SK-N-SH (cell line): ENCODE data around the gene PIK3R5. TPM values are rescaled to one million over a fixed set of nuclear protein-coding genes. Genes with fewer than 3 reads are reported as not detected.

Experiments used
- CTCF ChIA-PET: fragments of 300-600, 350-600 bp; formaldehyde crosslinking; extraction: SDS; loops from one replicate; lab custom pipeline; 2021; lab: Yijun Ruan, JAX
- POLR2A ChIA-PET: fragments of 350-600 bp; sonication (Branson Sonifier 250); formaldehyde crosslinking; extraction: SDS; loops from one replicate; lab custom pipeline; 2020; ENCODE audit warnings: antibody characterized with exemption, inconsistent platforms; lab: Yijun Ruan, JAX
- DNase-seq: peaks from one replicate; pipeline ENCODE4 v3.0.0; 2012
- H2AFZ ChIP-seq: fragments of 200-600 bp; sonication (generic); 2 replicates; pipeline ENCODE4 v1.8.1; 2016; ENCODE audit warnings: antibody characterized with exemption, mild to moderate bottlenecking, low read depth
- H3F3A ChIP-seq: fragments of 200-600 bp; sonication (generic); replicated peaks from 2 replicates; pipeline ENCODE3; 2016; ENCODE audit warnings: antibody characterized with exemption, mild to moderate bottlenecking; ENCODE audit not compliant: insufficient read depth
- H3K27ac ChIP-seq, 2 experiments: fragments of 200-500 bp in 1 of 2; fragments of 200-600 bp in 1 of 2; sonication (Bioruptor generic) in 1 of 2; sonication (generic), shearing (Covaris generic) in 1 of 2; 2 replicates each; pipeline versions ENCODE4 v1.5.1 to v1.6.1; 2014 to 2016; ENCODE audit warnings: low read depth in 2 of 2, inconsistent platforms in 1 of 2, low read length in 1 of 2, mild to moderate bottlenecking in 1 of 2, mixed read lengths in 1 of 2
- H3K27me3 ChIP-seq: fragments of 200-600 bp; sonication (generic), shearing (Covaris generic); 2 replicates; pipeline ENCODE4 v1.6.1; 2016; ENCODE audit warnings: mixed run types; ENCODE audit not compliant: insufficient read depth
- H3K36me3 ChIP-seq, 2 experiments: fragments of 200-500 bp in 1 of 2; fragments of 200-600 bp in 1 of 2; sonication (Bioruptor generic) in 1 of 2; sonication (generic) in 1 of 2; replicated peaks in 1 of 2; 2 replicates each; pipeline versions ENCODE3 to v1.5.1; 2014 to 2016; ENCODE audit warnings: low read length in 1 of 2, mild to moderate bottlenecking in 1 of 2; ENCODE audit not compliant: insufficient read depth in 2 of 2, control insufficient read depth in 1 of 2
- H3K4me1 ChIP-seq, 2 experiments: fragments of 200-500 bp in 1 of 2; fragments of 200-600 bp in 1 of 2; sonication (Bioruptor generic) in 1 of 2; sonication (generic), shearing (Covaris generic) in 1 of 2; 2 replicates each; pipeline versions ENCODE4 v1.5.1 to v1.6.1; 2014 to 2016; ENCODE audit warnings: low read depth in 1 of 2, low read length in 1 of 2, mixed run types in 1 of 2; ENCODE audit not compliant: insufficient read depth in 2 of 2, control insufficient read depth in 1 of 2
- H3K4me2 ChIP-seq: fragments of 200-600 bp; sonication (generic), shearing (Covaris generic); 2 replicates; pipeline ENCODE4 v1.6.1; 2017; ENCODE audit warnings: mixed run types
- H3K4me3 ChIP-seq, 2 experiments: fragments of 200-500 bp in 1 of 2; fragments of 200-600 bp in 1 of 2; sonication (Bioruptor generic) in 1 of 2; sonication (generic), shearing (Covaris generic) in 1 of 2; 2 replicates each; pipeline versions ENCODE4 v1.5.1 to v1.8.1; 2014 to 2016; ENCODE audit warnings: low read depth in 2 of 2, inconsistent platforms in 1 of 2, low read length in 1 of 2, mild to moderate bottlenecking in 1 of 2, mixed read lengths in 1 of 2, moderate library complexity in 1 of 2
- H3K79me2 ChIP-seq: fragments of 200-600 bp; sonication (generic); 2 replicates; pipeline ENCODE4 v1.8.1; 2017; ENCODE audit warnings: mild to moderate bottlenecking; ENCODE audit not compliant: insufficient read depth
- H3K9ac ChIP-seq: fragments of 200-600 bp; sonication (generic); 2 replicates; pipeline ENCODE4 v1.6.1; 2017; ENCODE audit warnings: mixed run types
- H3K9me2 ChIP-seq: fragments of 200-600 bp; sonication (generic); 2 replicates; pipeline ENCODE4 v1.6.1; 2017; ENCODE audit warnings: mixed run types
- H3K9me3 ChIP-seq: fragments of 200-600 bp; sonication (generic); 2 replicates; pipeline ENCODE4 v1.6.1; 2017; ENCODE audit warnings: mixed run types, mild to moderate bottlenecking, moderate library complexity
- H4K20me1 ChIP-seq: fragments of 200-600 bp; sonication (generic); 2 replicates; pipeline ENCODE4 v1.6.1; 2017; ENCODE audit warnings: mild to moderate bottlenecking, mixed run types; ENCODE audit not compliant: insufficient read depth
- CTCF ChIP-seq: fragments of 200-600 bp; sonication (generic); IDR thresholded peaks from 2 replicates; pipeline ENCODE4 v1.6.1; 2017; ENCODE audit warnings: antibody characterized with exemption, mild to moderate bottlenecking, moderate library complexity
- ELF1 ChIP-seq: IDR thresholded peaks from 2 replicates; pipeline ENCODE4 v1.4.0; 2012
- FOXJ3 ChIP-seq: sonication (generic); formaldehyde crosslinking; IDR thresholded peaks from 2 replicates; pipeline ENCODE4 v1.5.1; 2020; ENCODE audit warnings: mild to moderate bottlenecking, missing genetic modification reagents
- FOXM1 ChIP-seq: IDR thresholded peaks from 2 replicates; pipeline ENCODE4 v1.4.0; 2012; ENCODE audit warnings: low read depth, mild to moderate bottlenecking
- GABPA ChIP-seq: IDR thresholded peaks from 2 replicates; pipeline ENCODE4 v1.4.0; 2012; ENCODE audit warnings: low read depth, mild to moderate bottlenecking
- JUND ChIP-seq: IDR thresholded peaks from 2 replicates; pipeline ENCODE4 v1.4.0; 2012
- MAX ChIP-seq: IDR thresholded peaks from 2 replicates; pipeline ENCODE4 v1.4.0; 2012; ENCODE audit warnings: low read depth
- MXI1 ChIP-seq: IDR thresholded peaks from 2 replicates; pipeline ENCODE4 v1.6.1; 2012; ENCODE audit warnings: mild to moderate bottlenecking, low read depth, low read length, improper control_type of control experiment
- NFIC ChIP-seq: IDR thresholded peaks from 2 replicates; pipeline ENCODE4 v1.4.0; 2012; ENCODE audit warnings: borderline replicate concordance
- POLR2AphosphoS5 ChIP-seq: IDR thresholded peaks from 2 replicates; pipeline ENCODE4 v1.6.1; 2012; ENCODE audit warnings: low read depth, low read length
- RAD21 ChIP-seq: IDR thresholded peaks from 2 replicates; pipeline ENCODE4 v1.6.1; 2012; ENCODE audit warnings: mild to moderate bottlenecking, low read length
- RCOR1 ChIP-seq: fragments of 150-350 bp; IDR thresholded peaks from 2 replicates; pipeline ENCODE4 v1.6.1; 2017; ENCODE audit warnings: antibody characterized with exemption, low read length
- REST ChIP-seq: IDR thresholded peaks from 2 replicates; pipeline ENCODE4 v1.6.1; 2012; ENCODE audit warnings: mild to moderate bottlenecking, low read depth, low read length, moderate library complexity
- RFX5 ChIP-seq: IDR thresholded peaks from 2 replicates; pipeline ENCODE4 v1.6.1; 2012; ENCODE audit warnings: mild to moderate bottlenecking, improper control_type of control experiment, low read length
- SMC3 ChIP-seq: IDR thresholded peaks from 2 replicates; pipeline ENCODE4 v1.6.1; 2012; ENCODE audit warnings: low read depth, low read length, improper control_type of control experiment
- TCF12 ChIP-seq: IDR thresholded peaks from 2 replicates; pipeline ENCODE4 v1.4.0; 2012
- TEAD4 ChIP-seq: IDR thresholded peaks from 2 replicates; pipeline ENCODE4 v1.4.0; 2012; ENCODE audit warnings: mild to moderate bottlenecking, borderline replicate concordance; ENCODE audit not compliant: insufficient read depth
- USF1 ChIP-seq: IDR thresholded peaks from 2 replicates; pipeline ENCODE4 v1.4.0; 2012; ENCODE audit warnings: low read depth, borderline replicate concordance
- YY1 ChIP-seq: IDR thresholded peaks from 2 replicates; pipeline ENCODE4 v1.4.0; 2012; ENCODE audit warnings: low read depth, mild to moderate bottlenecking
- WGBS: methylation state at CpG from one replicate; pipeline ENCODE4 v1.1.6; 2017; ENCODE audit warnings: low lambda C conversion rate; 5-methylcytosine and 5-hydroxymethylcytosine counted together
- polyA plus RNA-seq, 3 experiments: library from polyadenylated mRNA; depleted of rRNA; stranded (reverse); fragments of >200 nt; gene quantifications; 2 replicates each; pipeline ENCODE4 v1.2.3, GENCODE V29; 2012

PIK3R5 gene
- polyA plus RNA-seq, 1 of the 3 experiments (the other 2 are of a cell fraction): not detected

GRCh38 chr17:8961829-8962228 lies 3.7 kb downstream of the PIK3R5 start (continued):
- TF ChIP-seq REST: no peak
- no peak for TF ChIP-seq RFX5
- no peak for TF ChIP-seq FOXJ3 (CRISPR knock-in tag)
- no peak for TF ChIP-seq GABPA
- no peak for TF ChIP-seq RAD21
- no peak for TF ChIP-seq SMC3
- no peak for TF ChIP-seq ELF1
- no peak for TF ChIP-seq JUND
- no peak for TF ChIP-seq YY1
- no peak for TF ChIP-seq POLR2AphosphoS5
- TF ChIP-seq, all 33 proteins: peak for 0

- no peak for DNase-seq
- H3K36me3 ChIP-seq: no peaks in the 10 kb centered on the region
- H3K4me1 ChIP-seq: no peaks in the 10 kb centered on the region
- H3K9me2 ChIP-seq: no peaks in the 10 kb centered on the region
- H3F3A ChIP-seq: no peaks in the 10 kb centered on the region
- H3K79me2 ChIP-seq: no peaks in the 10 kb centered on the region
- ChIA-PET CTCF (no interaction called here), POLR2A (no interaction called here)
- no peak overlapping the region for H3K9ac ChIP-seq
- 22% methylated on average over 10 of the region's 10 CpGs for WGBS
- no peak overlapping the region for H3K27ac ChIP-seq
- H3K9me3 ChIP-seq: no peaks in the 10 kb centered on the region
- no peak overlapping the region for H3K4me2 ChIP-seq
- no peak overlapping the region for H3K4me3 ChIP-seq
- no peaks in the 10 kb centered on the region for H4K20me1 ChIP-seq
- H2AFZ ChIP-seq: no peak overlapping the region
- TF ChIP-seq MAX (no peak), TCF12 (no peak), POLR2AphosphoS5 (no peak), FOXM1 (no peak), YY1 (no peak), MXI1 (no peak), NFIC (no peak), TEAD4 (no peak), CTCF (no peak), RCOR1 (no peak), SMC3 (no peak), USF1 (no peak)
- TF ChIP-seq, all 33 proteins: peak for 0
- H3K27me3 ChIP-seq: peaks cover 52% of the 10 kb centered on the region; the same call in 1 of the 2 replicates
Measured at GRCh38 chr17:8960325-8961140, 5.0 kb downstream of the PIK3R5 start.
